Measurements from ENCODE around the gene LRRC8B. TPM values are rescaled to one million over a fixed set of nuclear protein-coding genes. Genes with fewer than 3 reads are reported as not detected.

Gene LRRC8B
- total and polyA plus RNA-seq, 9 of the 15 experiments (the other 6 are each of a cell fraction or from before 2014, with no cell fraction given): 4.3 to 43.7 (median 14.4) TPM

DNA sequence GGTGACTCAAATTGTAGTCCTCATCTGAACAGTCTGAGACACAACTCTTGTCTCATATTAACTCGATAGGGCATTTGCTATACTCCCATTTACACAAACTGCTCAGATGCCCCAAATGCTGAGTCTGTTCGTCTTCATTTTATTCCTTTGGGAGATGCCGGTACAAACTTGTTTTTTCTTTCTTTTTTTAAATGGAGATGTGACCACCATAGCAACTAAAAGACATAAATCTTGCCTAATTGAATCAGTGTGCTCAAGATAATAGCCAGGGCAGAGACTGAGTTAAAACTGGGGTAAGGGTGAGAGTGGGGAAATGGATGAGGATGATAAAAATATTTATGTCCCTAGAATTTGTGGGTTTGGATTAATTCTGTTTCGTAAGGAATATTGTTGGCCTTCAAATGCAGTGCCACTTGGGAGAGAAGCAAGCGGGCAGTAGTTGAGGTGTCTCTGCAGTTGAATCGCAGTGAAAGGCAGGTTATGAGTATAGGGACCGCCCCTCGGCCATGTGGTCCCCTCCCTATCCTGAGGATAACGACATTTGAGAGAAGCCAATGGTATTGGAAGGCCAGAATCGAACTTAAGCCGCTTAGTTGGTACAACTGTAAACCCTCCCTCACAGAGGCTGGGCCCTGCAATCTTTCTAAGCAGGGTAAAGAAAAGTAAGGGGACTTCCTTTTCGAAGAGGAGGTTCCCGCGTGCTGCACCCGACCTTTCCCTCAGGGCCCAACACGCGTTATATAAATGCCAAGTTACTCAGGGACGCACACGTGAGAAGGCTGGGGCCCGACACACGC, 859 bp upstream of the LRRC8B start (continued):
- no peak for TF ChIP-seq NFYB (IDR thresholded peaks at IDR 0.05; ENCODE audit: extremely low read depth, insufficient read length)
- TF ChIP-seq PTBP1 (IDR thresholded peaks at IDR 0.05; ENCODE audit: low read depth, low read length): no peak
- TF ChIP-seq, protein P1, sequence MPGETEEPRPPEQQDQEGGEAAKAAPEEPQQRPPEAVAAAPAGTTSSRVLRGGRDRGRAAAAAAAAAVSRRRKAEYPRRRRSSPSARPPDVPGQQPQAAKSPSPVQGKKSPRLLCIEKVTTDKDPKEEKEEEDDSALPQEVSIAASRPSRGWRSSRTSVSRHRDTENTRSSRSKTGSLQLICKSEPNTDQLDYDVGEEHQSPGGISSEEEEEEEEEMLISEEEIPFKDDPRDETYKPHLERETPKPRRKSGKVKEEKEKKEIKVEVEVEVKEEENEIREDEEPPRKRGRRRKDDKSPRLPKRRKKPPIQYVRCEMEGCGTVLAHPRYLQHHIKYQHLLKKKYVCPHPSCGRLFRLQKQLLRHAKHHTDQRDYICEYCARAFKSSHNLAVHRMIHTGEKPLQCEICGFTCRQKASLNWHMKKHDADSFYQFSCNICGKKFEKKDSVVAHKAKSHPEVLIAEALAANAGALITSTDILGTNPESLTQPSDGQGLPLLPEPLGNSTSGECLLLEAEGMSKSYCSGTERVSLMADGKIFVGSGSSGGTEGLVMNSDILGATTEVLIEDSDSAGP (CRISPR knock-in tag; IDR thresholded peaks at IDR 0.05): peak; percentile 86
- TF ChIP-seq, protein P2, sequence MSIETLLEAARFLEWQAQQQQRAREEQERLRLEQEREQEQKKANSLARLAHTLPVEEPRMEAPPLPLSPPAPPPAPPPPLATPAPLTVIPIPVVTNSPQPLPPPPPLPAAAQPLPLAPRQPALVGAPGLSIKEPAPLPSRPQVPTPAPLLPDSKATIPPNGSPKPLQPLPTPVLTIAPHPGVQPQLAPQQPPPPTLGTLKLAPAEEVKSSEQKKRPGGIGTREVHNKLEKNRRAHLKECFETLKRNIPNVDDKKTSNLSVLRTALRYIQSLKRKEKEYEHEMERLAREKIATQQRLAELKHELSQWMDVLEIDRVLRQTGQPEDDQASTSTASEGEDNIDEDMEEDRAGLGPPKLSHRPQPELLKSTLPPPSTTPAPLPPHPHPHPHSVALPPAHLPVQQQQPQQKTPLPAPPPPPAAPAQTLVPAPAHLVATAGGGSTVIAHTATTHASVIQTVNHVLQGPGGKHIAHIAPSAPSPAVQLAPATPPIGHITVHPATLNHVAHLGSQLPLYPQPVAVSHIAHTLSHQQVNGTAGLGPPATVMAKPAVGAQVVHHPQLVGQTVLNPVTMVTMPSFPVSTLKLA (conservative IDR thresholded peaks at IDR 0.05): peak; percentile 91 to 94; a peak in 1 of 4 replicates
- no peak for TF ChIP-seq CSDE1 (IDR thresholded peaks at IDR 0.05)
- peak; percentile 94; the same call in 1 of the 2 replicates for TF ChIP-seq ELK1 (CRISPR knock-in tag; IDR thresholded peaks at IDR 0.05)
- peak; percentile 58; the same call in 1 of the 2 replicates for TF ChIP-seq ZBTB17 (CRISPR knock-in tag; IDR thresholded peaks at IDR 0.05)
- no peak for TF ChIP-seq ZNF277 (CRISPR knock-in tag; IDR thresholded peaks at IDR 0.05; ENCODE audit: borderline replicate concordance)
- peak; percentile 48; the same call in 1 of the 2 replicates for TF ChIP-seq ETV1 (tag; conservative IDR thresholded peaks at IDR 0.05; ENCODE audit: low read depth)
- TF ChIP-seq KLF10 (CRISPR knock-in tag; IDR thresholded peaks at IDR 0.05): no peak
- TF ChIP-seq XRCC5 (IDR thresholded peaks at IDR 0.05; ENCODE audit: low read depth, low read length): no peak
- TF ChIP-seq, protein P3, sequence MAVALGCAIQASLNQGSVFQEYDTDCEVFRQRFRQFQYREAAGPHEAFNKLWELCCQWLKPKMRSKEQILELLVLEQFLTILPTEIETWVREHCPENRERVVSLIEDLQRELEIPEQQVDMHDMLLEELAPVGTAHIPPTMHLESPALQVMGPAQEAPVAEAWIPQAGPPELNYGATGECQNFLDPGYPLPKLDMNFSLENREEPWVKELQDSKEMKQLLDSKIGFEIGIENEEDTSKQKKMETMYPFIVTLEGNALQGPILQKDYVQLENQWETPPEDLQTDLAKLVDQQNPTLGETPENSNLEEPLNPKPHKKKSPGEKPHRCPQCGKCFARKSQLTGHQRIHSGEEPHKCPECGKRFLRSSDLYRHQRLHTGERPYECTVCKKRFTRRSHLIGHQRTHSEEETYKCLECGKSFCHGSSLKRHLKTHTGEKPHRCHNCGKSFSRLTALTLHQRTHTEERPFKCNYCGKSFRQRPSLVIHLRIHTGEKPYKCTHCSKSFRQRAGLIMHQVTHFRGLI (CRISPR knock-in tag; IDR thresholded peaks at IDR 0.05): 0 out of 2 replicates have a peak, but pooled peaks have one; percentile 17
- TF ChIP-seq DPF2 (IDR thresholded peaks at IDR 0.05): peak; percentile 29; the same call in 1 of the 2 replicates
- no peak for TF ChIP-seq CBX5 (IDR thresholded peaks at IDR 0.05; ENCODE audit: borderline replicate concordance, low read depth)
- TF ChIP-seq ZNF24 (IDR thresholded peaks at IDR 0.05): no peak
- TF ChIP-seq FOXM1 (IDR thresholded peaks at IDR 0.05; ENCODE audit: low read depth): peak; percentile 14; the same call in 1 of the 2 replicates
- peak; percentile 98; the same call in 1 of the 2 replicates for TF ChIP-seq FOXM1 (CRISPR knock-in tag; IDR thresholded peaks at IDR 0.05; ENCODE audit: low read depth)
- TF ChIP-seq SRSF1 (IDR thresholded peaks at IDR 0.05; ENCODE audit: low read depth, low read length): no peak
- TF ChIP-seq RAD21 (CRISPR knock-in tag; conservative IDR thresholded peaks at IDR 0.05 in 1 of 2, IDR thresholded peaks at IDR 0.05 in 1 of 2): no peak
- TF ChIP-seq ZNF12 (CRISPR knock-in tag; IDR thresholded peaks at IDR 0.05): peak; percentile 88
- no peak for TF ChIP-seq CBX2 (IDR thresholded peaks at IDR 0.05; ENCODE audit: insufficient read depth, low read length, poor library complexity, severe bottlenecking)
